DND-41 (cell line): Measurements from ENCODE around the gene NTSR2.

Experiments used
- ATAC-seq: fragments of 200-7000 bp; cut with Tn5 transposase; 3 replicates; pipeline ENCODE4 v1.9.1; 2021; ENCODE audit warnings: low read depth; ENCODE audit not compliant: insufficient read depth
- DNase-seq: peaks from one replicate; pipeline ENCODE4 v3.0.0-alpha.2; 2020
- H2AFZ ChIP-seq: 2 replicates; pipeline ENCODE4 v1.6.0; 2012; ENCODE audit warnings: low read depth, low read length
- H3K27ac ChIP-seq: 2 replicates; pipeline ENCODE4 v1.5.1; 2012; ENCODE audit warnings: low read length, inconsistent platforms
- H3K27me3 ChIP-seq: fragments of 200-600 bp; sonication (generic); 2 replicates; pipeline ENCODE4 v1.6.0; 2012; ENCODE audit warnings: low read length, mild to moderate bottlenecking, inconsistent platforms; ENCODE audit not compliant: insufficient read depth, poor library complexity
- H3K36me3 ChIP-seq: 2 replicates; pipeline ENCODE4 v1.5.1; 2012; ENCODE audit warnings: low read length, inconsistent platforms; ENCODE audit not compliant: insufficient read depth
- H3K4me1 ChIP-seq: 2 replicates; pipeline ENCODE4 v1.5.1; 2012; ENCODE audit warnings: mild to moderate bottlenecking, low read length; ENCODE audit not compliant: insufficient read depth
- H3K4me2 ChIP-seq: 2 replicates; pipeline ENCODE4 v1.6.0; 2012; ENCODE audit warnings: mild to moderate bottlenecking, moderate library complexity, low read length, inconsistent platforms; ENCODE audit not compliant: insufficient read depth
- H3K4me3 ChIP-seq, 2 experiments: fragments of 200-600 bp in 1 of 2; shearing (Covaris generic) in 1 of 2; 2 replicates each; pipeline ENCODE4 v1.5.1; 2012 to 2016; ENCODE audit warnings: inconsistent platforms in 2 of 2, low read length in 2 of 2, mild to moderate bottlenecking in 2 of 2, low read depth in 1 of 2, moderate library complexity in 1 of 2
- H3K79me2 ChIP-seq: 2 replicates; pipeline ENCODE4 v1.6.0; 2012; ENCODE audit warnings: low read length, inconsistent platforms; ENCODE audit not compliant: insufficient read depth
- H3K9ac ChIP-seq: 2 replicates; pipeline ENCODE4 v1.6.0; 2012; ENCODE audit warnings: low read depth, mild to moderate bottlenecking, inconsistent platforms, low read length, moderate library complexity
- H3K9me3 ChIP-seq: 2 replicates; pipeline ENCODE4 v1.5.1; 2012; ENCODE audit warnings: low read length, moderate library complexity, mild to moderate bottlenecking, inconsistent platforms; ENCODE audit not compliant: insufficient read depth, severe bottlenecking
- H4K20me1 ChIP-seq: 2 replicates; pipeline ENCODE4 v1.6.0; 2012; ENCODE audit warnings: low read length; ENCODE audit not compliant: insufficient read depth
- EZH2 ChIP-seq: IDR thresholded peaks from 3 replicates; pipeline ENCODE4 v1.6.1; 2012; ENCODE audit warnings: borderline replicate concordance, low read depth, mild to moderate bottlenecking, moderate library complexity, low read length, inconsistent platforms; ENCODE audit not compliant: severe bottlenecking
- TF ChIP-seq, protein P1 (sequence below): IDR thresholded peaks from 2 replicates; pipeline ENCODE4 v1.5.1; 2012; ENCODE audit warnings: borderline replicate concordance, low read length, moderate library complexity, mild to moderate bottlenecking; ENCODE audit not compliant: poor library complexity, severe bottlenecking; ENCODE audit errors: extremely low read depth

NTSR2 gene

GRCh38 chr2:11684894-11685460, 15.0 kb upstream of the NTSR2 start:
- TF ChIP-seq, protein P1, sequence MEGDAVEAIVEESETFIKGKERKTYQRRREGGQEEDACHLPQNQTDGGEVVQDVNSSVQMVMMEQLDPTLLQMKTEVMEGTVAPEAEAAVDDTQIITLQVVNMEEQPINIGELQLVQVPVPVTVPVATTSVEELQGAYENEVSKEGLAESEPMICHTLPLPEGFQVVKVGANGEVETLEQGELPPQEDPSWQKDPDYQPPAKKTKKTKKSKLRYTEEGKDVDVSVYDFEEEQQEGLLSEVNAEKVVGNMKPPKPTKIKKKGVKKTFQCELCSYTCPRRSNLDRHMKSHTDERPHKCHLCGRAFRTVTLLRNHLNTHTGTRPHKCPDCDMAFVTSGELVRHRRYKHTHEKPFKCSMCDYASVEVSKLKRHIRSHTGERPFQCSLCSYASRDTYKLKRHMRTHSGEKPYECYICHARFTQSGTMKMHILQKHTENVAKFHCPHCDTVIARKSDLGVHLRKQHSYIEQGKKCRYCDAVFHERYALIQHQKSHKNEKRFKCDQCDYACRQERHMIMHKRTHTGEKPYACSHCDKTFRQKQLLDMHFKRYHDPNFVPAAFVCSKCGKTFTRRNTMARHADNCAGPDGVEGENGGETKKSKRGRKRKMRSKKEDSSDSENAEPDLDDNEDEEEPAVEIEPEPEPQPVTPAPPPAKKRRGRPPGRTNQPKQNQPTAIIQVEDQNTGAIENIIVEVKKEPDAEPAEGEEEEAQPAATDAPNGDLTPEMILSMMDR = no peak
- no peak for TF ChIP-seq EZH2
- DNase-seq = no peak
- Histone ChIP-seq H3K36me3 (no peaks in the 10 kb centered on the region), H3K27me3 (no peaks in the 10 kb centered on the region), H4K20me1 (no peaks in the 10 kb centered on the region), H3K9ac (no peak overlapping the region), H2AFZ (no peak overlapping the region), H3K9me3 (no peaks in the 10 kb centered on the region), H3K27ac (no peak overlapping the region), H3K79me2 (no peaks in the 10 kb centered on the region), H3K4me3 (no peak overlapping the region), H3K4me1 (peaks cover 18% of the 10 kb centered on the region), H3K4me2 (no peak overlapping the region)
- no peak for ATAC-seq

- DNase-seq = no peak
- Histone ChIP-seq H3K4me2 (no peak overlapping the region), H3K4me1 (peaks cover 16% of the 10 kb centered on the region), H4K20me1 (no peaks in the 10 kb centered on the region), H3K27me3 (no peaks in the 10 kb centered on the region), H3K4me3 (no peak overlapping the region), H3K36me3 (no peaks in the 10 kb centered on the region), H3K27ac (no peak overlapping the region), H3K9me3 (no peaks in the 10 kb centered on the region), H3K9ac (no peak overlapping the region), H3K79me2 (no peaks in the 10 kb centered on the region), H2AFZ (no peak overlapping the region)
- no peak for ATAC-seq
- TF ChIP-seq, protein P1 = no peak
- TF ChIP-seq EZH2 = no peak
Observed at GRCh38 chr2:11683966-11684365, 14.0 kb upstream of the NTSR2 start.

GRCh38 chr2:11683476-11683875, 13.5 kb upstream of the NTSR2 start:
- no peak overlapping the region for H3K9ac ChIP-seq
- H2AFZ ChIP-seq = no peak overlapping the region
- H4K20me1 ChIP-seq = no peaks in the 10 kb centered on the region
- H3K4me3 ChIP-seq = no peak overlapping the region
- DNase-seq = no peak
- no peak for ATAC-seq
- no peak overlapping the region for H3K4me2 ChIP-seq
- H3K4me1 ChIP-seq = peaks cover 11% of the 10 kb centered on the region
- no peaks in the 10 kb centered on the region for H3K79me2 ChIP-seq
- no peaks in the 10 kb centered on the region for H3K27me3 ChIP-seq
- no peaks in the 10 kb centered on the region for H3K36me3 ChIP-seq
- TF ChIP-seq, protein P1 = no peak
- no peak for TF ChIP-seq EZH2
- no peaks in the 10 kb centered on the region for H3K9me3 ChIP-seq
- H3K27ac ChIP-seq = no peak overlapping the region

GRCh38 chr2:11682590-11682915, 12.6 kb upstream of the NTSR2 start:
- no peak for TF ChIP-seq EZH2
- H2AFZ ChIP-seq = no peak overlapping the region
- no peak for ATAC-seq

More at GRCh38 chr2:11682590-11682915, 12.6 kb upstream of the NTSR2 start:
- Histone ChIP-seq H3K79me2 (no peaks in the 10 kb centered on the region), H3K4me2 (no peak overlapping the region), H3K27me3 (no peaks in the 10 kb centered on the region), H3K9ac (no peak overlapping the region), H3K4me1 (peaks cover 4% of the 10 kb centered on the region; the same call in 1 of the 2 replicates), H3K36me3 (no peaks in the 10 kb centered on the region), H3K4me3 (no peak overlapping the region), H3K9me3 (no peaks in the 10 kb centered on the region), H3K27ac (no peak overlapping the region), H4K20me1 (no peaks in the 10 kb centered on the region)
- no peak for DNase-seq
